ENCODE measurements around the gene RNF5. TPM values are rescaled to one million over a fixed set of nuclear protein-coding genes. Genes with fewer than 3 reads are reported as not detected.
"Not testable (repeated sequence)": the region's sequence is repeated elsewhere in the genome, so short reads cannot be mapped to it uniquely, and the experiment has no call there.

Gene RNF5
- total and polyA plus RNA-seq, 10 of the 15 experiments (the other 5 are each of a cell fraction or from before 2014, with no cell fraction given), result 31.4 to 114 (median 62.8) TPM

DNA sequence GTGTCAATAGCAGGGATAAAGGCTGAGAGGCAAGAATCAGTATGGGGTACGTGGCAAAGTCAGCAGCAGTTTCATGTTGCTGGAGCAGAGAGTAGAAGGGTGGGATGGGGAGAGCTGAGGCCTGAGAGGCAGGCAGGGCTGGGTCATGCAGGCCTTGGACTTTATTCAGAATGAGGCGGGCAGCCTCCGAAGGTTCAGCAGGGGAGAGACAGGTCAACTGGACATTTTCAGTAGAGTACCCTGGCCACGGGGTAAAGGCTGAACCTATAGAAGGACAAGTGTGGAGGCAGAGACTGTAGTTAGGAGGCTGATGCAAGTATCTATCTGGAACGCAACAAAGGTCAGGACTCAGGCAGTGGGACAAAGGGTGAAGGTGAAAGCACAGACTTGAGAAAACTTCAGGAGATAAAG, 32.0 kb downstream of the RNF5 start (continued):
- TF ChIP-seq, protein P1, sequence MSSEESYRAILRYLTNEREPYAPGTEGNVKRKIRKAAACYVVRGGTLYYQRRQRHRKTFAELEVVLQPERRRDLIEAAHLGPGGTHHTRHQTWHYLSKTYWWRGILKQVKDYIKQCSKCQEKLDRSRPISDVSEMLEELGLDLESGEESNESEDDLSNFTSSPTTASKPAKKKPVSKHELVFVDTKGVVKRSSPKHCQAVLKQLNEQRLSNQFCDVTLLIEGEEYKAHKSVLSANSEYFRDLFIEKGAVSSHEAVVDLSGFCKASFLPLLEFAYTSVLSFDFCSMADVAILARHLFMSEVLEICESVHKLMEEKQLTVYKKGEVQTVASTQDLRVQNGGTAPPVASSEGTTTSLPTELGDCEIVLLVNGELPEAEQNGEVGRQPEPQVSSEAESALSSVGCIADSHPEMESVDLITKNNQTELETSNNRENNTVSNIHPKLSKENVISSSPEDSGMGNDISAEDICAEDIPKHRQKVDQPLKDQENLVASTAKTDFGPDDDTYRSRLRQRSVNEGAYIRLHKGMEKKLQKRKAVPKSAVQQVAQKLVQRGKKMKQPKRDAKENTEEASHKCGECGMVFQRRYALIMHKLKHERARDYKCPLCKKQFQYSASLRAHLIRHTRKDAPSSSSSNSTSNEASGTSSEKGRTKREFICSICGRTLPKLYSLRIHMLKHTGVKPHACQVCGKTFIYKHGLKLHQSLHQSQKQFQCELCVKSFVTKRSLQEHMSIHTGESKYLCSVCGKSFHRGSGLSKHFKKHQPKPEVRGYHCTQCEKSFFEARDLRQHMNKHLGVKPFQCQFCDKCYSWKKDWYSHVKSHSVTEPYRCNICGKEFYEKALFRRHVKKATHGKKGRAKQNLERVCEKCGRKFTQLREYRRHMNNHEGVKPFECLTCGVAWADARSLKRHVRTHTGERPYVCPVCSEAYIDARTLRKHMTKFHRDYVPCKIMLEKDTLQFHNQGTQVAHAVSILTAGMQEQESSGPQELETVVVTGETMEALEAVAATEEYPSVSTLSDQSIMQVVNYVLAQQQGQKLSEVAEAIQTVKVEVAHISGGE (CRISPR knock-in tag; IDR thresholded peaks at IDR 0.05), result no peak
- TF ChIP-seq KDM1A (IDR thresholded peaks at IDR 0.05; ENCODE audit: borderline replicate concordance) (no peak), CEBPB (IDR thresholded peaks at IDR 0.05; ENCODE audit: borderline replicate concordance in 1 of 2, low read depth in 2 of 2, low read length in 2 of 2) (no peak), SPI1 (IDR thresholded peaks at IDR 0.05; ENCODE audit: borderline replicate concordance, insufficient read depth, low read depth, low read length) (no peak), NR2F1 (conservative IDR thresholded peaks at IDR 0.05) (no peak), SMAD1 (IDR thresholded peaks at IDR 0.05; ENCODE audit: low read depth, partially characterized antibody) (no peak), TCF12 (IDR thresholded peaks at IDR 0.05; ENCODE audit: low read depth, low read length) (no peak), ASH2L (IDR thresholded peaks at IDR 0.05; ENCODE audit: borderline replicate concordance, low read depth) (no peak), MEF2A (IDR thresholded peaks at IDR 0.05; ENCODE audit: insufficient read depth, low read depth, low read length) (no peak), SREBF2 (IDR thresholded peaks at IDR 0.05; ENCODE audit: low read length) (no peak), ZNF217 (IDR thresholded peaks at IDR 0.05) (no peak), WRNIP1 (IDR thresholded peaks at IDR 0.05; ENCODE audit: borderline replicate concordance, low read depth, low read length) (no peak)
- TF ChIP-seq, protein P2, sequence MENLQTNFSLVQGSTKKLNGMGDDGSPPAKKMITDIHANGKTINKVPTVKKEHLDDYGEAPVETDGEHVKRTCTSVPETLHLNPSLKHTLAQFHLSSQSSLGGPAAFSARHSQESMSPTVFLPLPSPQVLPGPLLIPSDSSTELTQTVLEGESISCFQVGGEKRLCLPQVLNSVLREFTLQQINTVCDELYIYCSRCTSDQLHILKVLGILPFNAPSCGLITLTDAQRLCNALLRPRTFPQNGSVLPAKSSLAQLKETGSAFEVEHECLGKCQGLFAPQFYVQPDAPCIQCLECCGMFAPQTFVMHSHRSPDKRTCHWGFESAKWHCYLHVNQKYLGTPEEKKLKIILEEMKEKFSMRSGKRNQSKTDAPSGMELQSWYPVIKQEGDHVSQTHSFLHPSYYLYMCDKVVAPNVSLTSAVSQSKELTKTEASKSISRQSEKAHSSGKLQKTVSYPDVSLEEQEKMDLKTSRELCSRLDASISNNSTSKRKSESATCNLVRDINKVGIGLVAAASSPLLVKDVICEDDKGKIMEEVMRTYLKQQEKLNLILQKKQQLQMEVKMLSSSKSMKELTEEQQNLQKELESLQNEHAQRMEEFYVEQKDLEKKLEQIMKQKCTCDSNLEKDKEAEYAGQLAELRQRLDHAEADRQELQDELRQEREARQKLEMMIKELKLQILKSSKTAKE (IDR thresholded peaks at IDR 0.05; ENCODE audit: low read depth, poor library complexity, severe bottlenecking), result no peak

DNA sequence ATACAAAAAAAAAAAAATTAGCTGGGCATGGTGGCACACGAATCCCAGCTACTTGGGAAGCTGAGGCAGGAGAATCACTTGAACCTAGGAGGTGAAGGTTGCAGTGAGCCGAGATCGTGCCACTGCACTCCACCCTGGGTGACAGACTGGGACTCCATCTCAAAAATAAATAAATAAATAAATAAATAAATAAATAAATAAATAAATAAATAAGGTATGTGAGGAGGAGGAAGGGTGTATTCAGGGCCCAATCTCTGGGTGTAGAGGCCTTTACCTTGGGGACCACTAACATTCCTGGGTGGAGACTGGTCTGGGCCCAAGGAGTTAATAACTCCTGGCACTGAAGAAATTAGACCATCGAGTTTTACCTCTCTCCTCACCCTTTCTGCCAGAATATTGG, 33.2 kb downstream of the RNF5 start:
- H3K4me2 ChIP-seq (ENCODE audit: control insufficient read depth, insufficient read depth); BruUV-seq (replicated peaks); H3K27ac ChIP-seq (ENCODE audit: control insufficient read depth, insufficient read depth); H3K79me2 ChIP-seq (ENCODE audit: control insufficient read depth, insufficient read depth, low read length); H3K4me3 ChIP-seq; intact Hi-C loops (cut with micrococcal nuclease; ENCODE audit: unreplicated experiment); H3K4me1 ChIP-seq (ENCODE audit: control insufficient read depth, insufficient read depth, low read length); H3K9me3 ChIP-seq (replicated peaks; ENCODE audit: control insufficient read depth, insufficient read depth, low read length); FAIRE-seq; ATAC-seq; RAD21 ChIA-PET (ENCODE audit: unreplicated experiment); H3K9ac ChIP-seq (ENCODE audit: control insufficient read depth, insufficient read depth, low read length); POLR2A ChIA-PET; H3K36me3 ChIP-seq (ENCODE audit: control insufficient read depth in 2 of 2, insufficient read depth in 2 of 2, low read length in 1 of 2); DNase-seq (ENCODE audit: low read depth, low spot score); in situ Hi-C loops (cut with MboI); H4K20me1 ChIP-seq (ENCODE audit: control insufficient read depth, insufficient read depth); SMC1A ChIA-PET (ENCODE audit: uncharacterized antibody, unreplicated experiment); H2AFZ ChIP-seq (ENCODE audit: control insufficient read depth, low read depth, low read length); H3K27me3 ChIP-seq (replicated peaks in 1 of 2; ENCODE audit: control insufficient read depth in 2 of 2, insufficient read depth in 2 of 2, low read length in 1 of 2): not testable (repeated sequence)
- CTCF ChIA-PET, result interaction anchor here (0.7 kb wide), 1 partner anchor 489 kb away, joined by 3 read pairs; no protein-coding TSS in a partner anchor
- 30% methylated on average over 4 of the region's 4 CpGs for WGBS (ENCODE audit: insufficient coverage, insufficient replicate concordance, low lambda C conversion rate, missing lambda C conversion rate)

All from GM12878 (cell line).